Measurements from ENCODE around the gene GUCA2A. TPM values are rescaled to one million over a fixed set of nuclear protein-coding genes. Genes with fewer than 3 reads are reported as not detected.

Gene GUCA2A
- total and polyA plus RNA-seq, 2 of the 8 experiments (the other 6 are each of a cell fraction or from before 2014, with no cell fraction given), result not detected

GRCh38 chr1:42145764-42146625, 18.6 kb downstream of the GUCA2A start:
- H3K56ac ChIP-seq (replicated peaks; ENCODE audit: insufficient read length, low read depth, low read length), result no peak overlapping the region
- H3K27ac ChIP-seq (ENCODE audit: low read depth, low read length), result no peak overlapping the region
- H3K9me3 ChIP-seq (ENCODE audit: insufficient read depth in 2 of 2, low read depth in 1 of 2, low read length in 1 of 2), result no peaks in the 10 kb centered on the region
- peak overlapping the region; percentile 80; the same call in 1 of the 2 replicates for H2AFZ ChIP-seq (ENCODE audit: low read length)
- peak overlapping the region; percentile 93; the same call in 1 of the 2 replicates for H2BK15ac ChIP-seq (ENCODE audit: low read length)
- H3K14ac ChIP-seq (ENCODE audit: insufficient read length), result no peak overlapping the region
- H3K23me2 ChIP-seq (ENCODE audit: low read depth, low read length), result no peaks in the 10 kb centered on the region; the same call in 1 of the 2 replicates
- H3K4me1 ChIP-seq (replicated peaks in 1 of 4; ENCODE audit: control insufficient read depth in 3 of 4, insufficient read depth in 4 of 4, low read length in 3 of 4), result no peaks in the 10 kb centered on the region
- no peaks in the 10 kb centered on the region for H3K79me1 ChIP-seq (ENCODE audit: low read depth, low read length)
- no peak overlapping the region for H3K9ac ChIP-seq (replicated peaks in 1 of 4; ENCODE audit: extremely low read depth in 1 of 4, low read depth in 3 of 4, low read length in 3 of 4)
- peaks cover 0 to 2% of the 10 kb centered on the region in 2 experiments for H4K20me1 ChIP-seq (replicated peaks in 1 of 2; ENCODE audit: control insufficient read depth in 1 of 2, insufficient read depth in 2 of 2, low read length in 2 of 2)
- DNase-seq (ENCODE audit: low read depth in 1 of 2, low spot score in 2 of 2) (peak in 1 of 2 experiments; percentile 17), FAIRE-seq (no peak)
- H4K8ac ChIP-seq (ENCODE audit: extremely low read depth, insufficient read depth, low read length), result 0 out of 2 replicates have a peak overlapping the region, but pooled peaks have one; percentile 80
- no peak for TF ChIP-seq SIX5 (IDR thresholded peaks at IDR 0.05; ENCODE audit: low read depth, low read length)
- peak overlapping the region; percentile 20 for H4K91ac ChIP-seq (replicated peaks; ENCODE audit: insufficient read length, low read length)
- no peak overlapping the region for H3K23ac ChIP-seq (ENCODE audit: insufficient read length)
- no peak overlapping the region for H3K4me3 ChIP-seq (ENCODE audit: extremely low read depth in 1 of 4, insufficient read depth in 2 of 4, low read depth in 3 of 4, low read length in 4 of 4)
- WGBS, 2 experiments (ENCODE audit: extremely low coverage in 1 of 2, insufficient coverage in 1 of 2, insufficient read length in 1 of 2, insufficient replicate concordance in 2 of 2, low coverage in 1 of 2, low lambda C conversion rate in 2 of 2, missing lambda C conversion rate in 1 of 2), result 90% methylated on average over 24 of the region's 41 CpGs; no CpG with 5 or more reads in 1 of the 2 experiments
- peak overlapping the region; percentile 66; the same call in 1 of the 2 replicates for H2BK5ac ChIP-seq (ENCODE audit: low read depth, low read length)
- H2BK12ac ChIP-seq (ENCODE audit: low read depth, low read length), result peak overlapping the region; percentile 82
- H3K79me2 ChIP-seq (ENCODE audit: control insufficient read depth in 1 of 2, insufficient read depth in 2 of 2, low read length in 2 of 2), result no peaks in the 10 kb centered on the region
- no peaks in the 10 kb centered on the region for H3K36me3 ChIP-seq (ENCODE audit: control insufficient read depth in 2 of 4, insufficient read depth in 4 of 4, low read length in 3 of 4)
- H2BK120ac ChIP-seq (replicated peaks; ENCODE audit: low read depth, low read length), result no peak overlapping the region
- POLR2A ChIA-PET (ENCODE audit: partially characterized antibody), result no interaction called here
- H3K18ac ChIP-seq (ENCODE audit: extremely low read depth, low read length), result peak overlapping the region; percentile 36; the same call in 1 of the 2 replicates
- peak overlapping the region; percentile 82 for H3K4ac ChIP-seq (replicated peaks; ENCODE audit: insufficient read length, low read depth, low read length)
- H3K4me2 ChIP-seq (ENCODE audit: insufficient read depth in 1 of 2, low read depth in 2 of 2, low read length in 2 of 2), result no peak overlapping the region
- no peak overlapping the region for H4K5ac ChIP-seq (ENCODE audit: insufficient read length, low read depth, low read length)
- 0 out of 2 replicates have a peak overlapping the region, but pooled peaks have one; percentile 88 for H2AK5ac ChIP-seq (ENCODE audit: low read depth, low read length)
- CTCF ChIA-PET (ENCODE audit: partially characterized antibody), result interaction anchor here (1.4 to 7.8 kb wide), 4 partner anchors 8 to 98 kb away, joined by 3 to 77 read pairs (median 10); no protein-coding TSS in a partner anchor
- H3K27me3 ChIP-seq (replicated peaks in 1 of 4; ENCODE audit: control insufficient read depth in 3 of 4, extremely low read depth in 1 of 4, insufficient read depth in 3 of 4, low read length in 3 of 4), result no peaks in the 10 kb centered on the region; a peak in 2 of 7 replicates
- peak overlapping the region; percentile 29; the same call in 1 of the 2 replicates for H2BK20ac ChIP-seq (ENCODE audit: low read length)

All from H1 (cell line).